Activated B cell treated with CpG ODN at 0.5 μM for 24 hours (primary cell): Measurements from ENCODE around the gene RAD51B. TPM values are rescaled to one million over a fixed set of nuclear protein-coding genes. Genes with fewer than 3 reads are reported as not detected.
"Not testable (repeated sequence)": the region's sequence is repeated elsewhere in the genome, so short reads cannot be mapped to it uniquely, and the experiment has no call there.

Experiments
- ATAC-seq: fragments of 200-7000 bp; cut with Tn5 transposase; one replicate; pipeline ENCODE4 v1.10.0; 2021; ENCODE audit warnings: low read depth, mild to moderate bottlenecking, moderate library complexity
- CTCF ChIA-PET: fragments of 350-600 bp; sonication (Branson Sonifier 250); formaldehyde crosslinking; loops from one replicate; lab custom pipeline; 2021; ENCODE audit warnings: antibody characterized with exemption; lab: Charles Lee
- POLR2A ChIA-PET: fragments of 350-600 bp; sonication (Branson Sonifier 250); formaldehyde crosslinking; loops from one replicate; lab custom pipeline; 2021; ENCODE audit warnings: antibody characterized with exemption; lab: Charles Lee
- DNase-seq: peaks from one replicate; pipeline ENCODE4 v3.0.0; 2022
- H3K27ac Mint-ChIP-seq: one replicate; pipeline ENCODE4 v1.8.0; 2020; ENCODE audit warnings: mixed read lengths
- H3K27me3 Mint-ChIP-seq: one replicate; pipeline ENCODE4 v1.8.0; 2021; ENCODE audit warnings: mixed read lengths
- H3K36me3 Mint-ChIP-seq: one replicate; pipeline ENCODE4 v1.8.0; 2021; ENCODE audit warnings: low read depth, mixed read lengths
- H3K4me1 Mint-ChIP-seq: one replicate; pipeline ENCODE4 v1.8.0; 2021; ENCODE audit warnings: mixed read lengths
- H3K4me3 Mint-ChIP-seq: one replicate; pipeline ENCODE4 v1.8.0; 2020; ENCODE audit warnings: mild to moderate bottlenecking, mixed read lengths
- H3K9me3 Mint-ChIP-seq: one replicate; pipeline ENCODE4 v1.8.0; 2020; ENCODE audit warnings: mixed read lengths
- CTCF ChIP-seq: fragments of 200-600 bp; IDR thresholded peaks from one replicate; pipeline ENCODE4 v1.8.0; 2022; ENCODE audit warnings: antibody characterized with exemption, mild to moderate bottlenecking
- intact Hi-C: fragments of 100-400 bp; cut with micrococcal nuclease; formaldehyde crosslinking; loops from one replicate; pipeline ENCODE4 v1.15.1; 2024
- total RNA-seq: library from RNA; stranded (reverse); gene quantifications from 2 replicates; pipeline ENCODE4 v1.2.3, GENCODE V29; 2022

Gene RAD51B
- total RNA-seq, 1 donor from 2014 or later, result 53.9 TPM

GRCh38 chr14:68257969-68258368 is 438.4 kb downstream of the RAD51B start:
- Mint-ChIP-seq H3K4me1 (peaks cover 76% of the 10 kb centered on the region), H3K27me3 (no peaks in the 10 kb centered on the region), H3K4me3 (no peak overlapping the region), H3K27ac (peak overlapping the region; percentile 76), H3K36me3 (peaks cover 3% of the 10 kb centered on the region), H3K9me3 (no peaks in the 10 kb centered on the region)
- CTCF ChIA-PET, result interaction anchor here (1.2 kb wide), 1 partner anchor 108 kb away, joined by 3 read pairs; no protein-coding TSS in a partner anchor
- no peak for ATAC-seq
- intact Hi-C loops, result no loop called here
- no peak for DNase-seq
- TF ChIP-seq CTCF, result no peak
- POLR2A ChIA-PET, result interaction anchor here (2.9 to 12.1 kb wide), 2 partner anchors 25 to 557 kb away, joined by 12 to 213 read pairs; no protein-coding TSS in a partner anchor

GRCh38 chr14:68258995-68259394 is 439.4 kb downstream of the RAD51B start:
- intact Hi-C loops, H3K4me3 Mint-ChIP-seq, ATAC-seq, H3K27me3 Mint-ChIP-seq, H3K9me3 Mint-ChIP-seq, DNase-seq, H3K36me3 Mint-ChIP-seq: not testable (repeated sequence)
- peak overlapping the region; percentile 76 for H3K27ac Mint-ChIP-seq
- H3K4me1 Mint-ChIP-seq, result peaks cover 78% of the 10 kb centered on the region
- ChIA-PET CTCF (interaction anchor here (1.0 to 1.2 kb wide), 4 partner anchors 9 to 107 kb away, joined by 3 to 5 read pairs (median 4); no protein-coding TSS in a partner anchor), POLR2A (interaction anchor here (0.6 to 3.0 kb wide), 16 partner anchors 9 to 558 kb away, joined by 3 to 32 read pairs (median 8); partner anchors contain the start of gene ZFP36L1)

- no peak for TF ChIP-seq CTCF
- Mint-ChIP-seq H3K36me3 (no peaks in the 10 kb centered on the region), H3K9me3 (no peaks in the 10 kb centered on the region), H3K27me3 (no peaks in the 10 kb centered on the region), H3K4me1 (peaks cover 81% of the 10 kb centered on the region), H3K27ac (peak overlapping the region; percentile 96), H3K4me3 (no peak overlapping the region)
- ChIA-PET POLR2A (interaction anchor here (0.9 to 3.0 kb wide), 22 partner anchors 8 to 556 kb away, joined by 3 to 32 read pairs (median 7); partner anchors contain the start of gene ZFP36L1), CTCF (interaction anchor here (0.7 to 1.8 kb wide), 9 partner anchors 10 to 326 kb away, joined by 3 to 5 read pairs (median 4); no protein-coding TSS in a partner anchor)
- intact Hi-C loops, result no loop called here
- DNase-seq (no peak), ATAC-seq (no peak)
Measured at GRCh38 chr14:68260121-68260520, 440.5 kb downstream of the RAD51B start.

GRCh38 chr14:68261092-68261842 is 441.7 kb downstream of the RAD51B start:
- H3K4me3 Mint-ChIP-seq, result peak overlapping the region; percentile 51
- DNase-seq (no peak), ATAC-seq (peak; percentile 56)
- H3K9me3 Mint-ChIP-seq, result no peaks in the 10 kb centered on the region
- H3K36me3 Mint-ChIP-seq, result no peaks in the 10 kb centered on the region
- peaks cover 81% of the 10 kb centered on the region for H3K4me1 Mint-ChIP-seq
- intact Hi-C loops, result loop anchor here (1.0 kb wide), 1 partner anchor 10 kb away; no protein-coding TSS in a partner anchor
- no peaks in the 10 kb centered on the region for H3K27me3 Mint-ChIP-seq
- TF ChIP-seq CTCF, result no peak
- peak overlapping the region; percentile 96 for H3K27ac Mint-ChIP-seq
- CTCF ChIA-PET, result interaction anchor here (0.9 to 1.8 kb wide), 6 partner anchors 10 to 327 kb away, joined by 3 to 5 read pairs (median 3); no protein-coding TSS in a partner anchor
- POLR2A ChIA-PET, result interaction anchor here (0.6 to 3.0 kb wide), 21 partner anchors 9 to 555 kb away, joined by 3 to 32 read pairs (median 6); partner anchors contain the start of gene ZFP36L1

GRCh38 chr14:68262567-68262966 is 443.0 kb downstream of the RAD51B start:
- ChIA-PET POLR2A (interaction anchor here (1.0 to 9.9 kb wide), 5 partner anchors 14 to 552 kb away, joined by 4 to 113 read pairs (median 8); no protein-coding TSS in a partner anchor), CTCF (no interaction called here)
- ATAC-seq (no peak), DNase-seq (no peak)
- H3K36me3 Mint-ChIP-seq, result no peaks in the 10 kb centered on the region
- H3K27me3 Mint-ChIP-seq, result no peaks in the 10 kb centered on the region
- H3K9me3 Mint-ChIP-seq, result no peaks in the 10 kb centered on the region
- no peak overlapping the region for H3K4me3 Mint-ChIP-seq
- no peak for TF ChIP-seq CTCF
- intact Hi-C loops, result no loop called here
- peaks cover 87% of the 10 kb centered on the region for H3K4me1 Mint-ChIP-seq
- peak overlapping the region; percentile 96 for H3K27ac Mint-ChIP-seq
